ENCODE results near the gene AFP.

AFP gene

DNA sequence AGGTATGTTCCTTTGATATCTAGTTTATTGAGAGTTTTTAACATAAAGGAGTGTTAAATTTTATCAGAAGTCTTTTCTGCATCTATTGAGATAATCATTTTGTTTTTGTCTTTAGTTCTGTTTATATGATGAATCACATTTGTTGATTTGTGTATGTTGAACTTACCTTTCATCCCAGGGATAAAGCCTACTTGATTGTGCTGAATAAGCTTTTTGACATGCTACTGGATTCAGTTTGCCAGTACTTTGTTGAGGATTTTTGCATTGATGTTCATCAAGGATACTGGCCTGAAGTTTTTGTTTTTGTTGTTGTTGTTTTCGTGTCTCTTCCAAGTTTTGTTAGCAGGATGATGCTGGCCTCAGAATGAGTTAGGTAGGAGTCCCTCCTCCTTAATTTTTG lies 34.7 kb downstream of the AFP start:
- TF ChIP-seq EZH2 (IDR thresholded peaks at IDR 0.05; ENCODE audit: borderline replicate concordance, low read depth, low read length, severe bottlenecking): no peak
- TF ChIP-seq, protein P1, sequence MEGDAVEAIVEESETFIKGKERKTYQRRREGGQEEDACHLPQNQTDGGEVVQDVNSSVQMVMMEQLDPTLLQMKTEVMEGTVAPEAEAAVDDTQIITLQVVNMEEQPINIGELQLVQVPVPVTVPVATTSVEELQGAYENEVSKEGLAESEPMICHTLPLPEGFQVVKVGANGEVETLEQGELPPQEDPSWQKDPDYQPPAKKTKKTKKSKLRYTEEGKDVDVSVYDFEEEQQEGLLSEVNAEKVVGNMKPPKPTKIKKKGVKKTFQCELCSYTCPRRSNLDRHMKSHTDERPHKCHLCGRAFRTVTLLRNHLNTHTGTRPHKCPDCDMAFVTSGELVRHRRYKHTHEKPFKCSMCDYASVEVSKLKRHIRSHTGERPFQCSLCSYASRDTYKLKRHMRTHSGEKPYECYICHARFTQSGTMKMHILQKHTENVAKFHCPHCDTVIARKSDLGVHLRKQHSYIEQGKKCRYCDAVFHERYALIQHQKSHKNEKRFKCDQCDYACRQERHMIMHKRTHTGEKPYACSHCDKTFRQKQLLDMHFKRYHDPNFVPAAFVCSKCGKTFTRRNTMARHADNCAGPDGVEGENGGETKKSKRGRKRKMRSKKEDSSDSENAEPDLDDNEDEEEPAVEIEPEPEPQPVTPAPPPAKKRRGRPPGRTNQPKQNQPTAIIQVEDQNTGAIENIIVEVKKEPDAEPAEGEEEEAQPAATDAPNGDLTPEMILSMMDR (IDR thresholded peaks at IDR 0.05; ENCODE audit: borderline replicate concordance, extremely low read depth, low read length, poor library complexity, severe bottlenecking): no peak
- ATAC-seq (ENCODE audit: insufficient read depth, low read depth): no peak

DNA sequence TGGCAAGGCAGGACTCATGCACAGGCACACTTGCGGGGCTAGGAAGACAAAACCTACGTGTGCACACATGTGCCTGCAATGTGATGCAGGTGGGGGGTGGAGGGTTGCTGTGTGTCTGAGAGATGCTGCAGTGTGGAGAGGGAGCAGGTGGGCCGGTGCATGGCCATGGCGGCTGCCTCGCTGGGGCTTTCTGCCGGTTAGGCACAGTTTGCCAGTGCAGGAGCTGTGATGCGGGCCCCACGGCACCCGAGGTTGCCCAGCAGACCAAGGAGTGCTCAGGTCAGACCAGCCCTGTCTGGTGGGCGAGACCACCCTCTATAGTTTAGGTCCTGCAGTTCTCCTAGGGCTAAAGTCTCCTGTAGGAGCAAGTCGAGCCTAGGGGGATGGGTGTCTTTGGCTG lies 41.2 kb downstream of the AFP start:
- no peak overlapping the region for H3K4me3 ChIP-seq (ENCODE audit: low read depth in 1 of 2, low read length in 2 of 2)
- no peaks in the 10 kb centered on the region for H3K79me2 ChIP-seq (ENCODE audit: insufficient read depth, low read length)
- H4K20me1 ChIP-seq (ENCODE audit: insufficient read depth, low read length): no peaks in the 10 kb centered on the region
- H2AFZ ChIP-seq (ENCODE audit: low read depth, low read length): no peak overlapping the region
- TF ChIP-seq, protein P1 (IDR thresholded peaks at IDR 0.05; ENCODE audit: borderline replicate concordance, extremely low read depth, low read length, poor library complexity, severe bottlenecking): no peak
- TF ChIP-seq EZH2 (IDR thresholded peaks at IDR 0.05; ENCODE audit: borderline replicate concordance, low read depth, low read length, severe bottlenecking): no peak
- H3K4me2 ChIP-seq (ENCODE audit: insufficient read depth, low read length): no peak overlapping the region
- no peaks in the 10 kb centered on the region for H3K4me1 ChIP-seq (ENCODE audit: insufficient read depth, low read length)
- ATAC-seq (ENCODE audit: insufficient read depth, low read depth): no peak
- no peaks in the 10 kb centered on the region for H3K27me3 ChIP-seq (ENCODE audit: insufficient read depth, low read length, poor library complexity)
- H3K36me3 ChIP-seq (ENCODE audit: insufficient read depth, low read length): no peaks in the 10 kb centered on the region
- peaks cover 12% of the 10 kb centered on the region for H3K9me3 ChIP-seq (ENCODE audit: insufficient read depth, low read length, severe bottlenecking)
- DNase-seq: no peak
- H3K27ac ChIP-seq (ENCODE audit: low read length): no peak overlapping the region
- H3K9ac ChIP-seq (ENCODE audit: low read depth, low read length): no peak overlapping the region

More for the DNA sequence above, 34.7 kb downstream of the AFP start:
- Histone ChIP-seq H3K27me3 (ENCODE audit: insufficient read depth, low read length, poor library complexity) (peaks cover 3% of the 10 kb centered on the region), H3K27ac (ENCODE audit: low read length) (no peak overlapping the region), H3K4me2 (ENCODE audit: insufficient read depth, low read length) (no peak overlapping the region), H4K20me1 (ENCODE audit: insufficient read depth, low read length) (no peaks in the 10 kb centered on the region), H3K79me2 (ENCODE audit: insufficient read depth, low read length) (no peaks in the 10 kb centered on the region), H3K36me3 (ENCODE audit: insufficient read depth, low read length) (no peaks in the 10 kb centered on the region), H2AFZ (ENCODE audit: low read depth, low read length) (no peak overlapping the region), H3K4me1 (ENCODE audit: insufficient read depth, low read length) (no peaks in the 10 kb centered on the region), H3K9ac (ENCODE audit: low read depth, low read length) (no peak overlapping the region), H3K9me3 (ENCODE audit: insufficient read depth, low read length, severe bottlenecking) (peaks cover 12% of the 10 kb centered on the region), H3K4me3 (ENCODE audit: low read depth in 1 of 2, low read length in 2 of 2) (no peak overlapping the region)
- DNase-seq: no peak

DNA sequence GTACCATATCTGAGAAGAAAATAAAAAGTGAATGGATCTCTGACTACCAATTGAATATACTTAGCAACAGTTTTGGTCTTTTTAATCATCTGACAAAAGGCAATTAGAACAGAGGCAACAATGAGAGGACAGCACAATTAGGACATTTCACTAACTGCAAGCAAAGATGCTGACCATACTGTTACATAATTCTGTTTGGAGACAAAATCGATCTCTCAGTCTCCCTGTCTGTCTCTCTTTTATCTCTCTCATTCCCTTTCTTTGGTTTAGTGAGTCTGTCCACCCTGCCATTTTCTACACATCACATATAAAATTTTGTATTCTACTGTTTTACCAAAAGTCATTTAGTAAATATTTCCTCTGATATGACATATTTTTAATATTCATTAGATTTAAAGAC lies 43.3 kb downstream of the AFP start:
- Histone ChIP-seq H3K36me3 (ENCODE audit: insufficient read depth, low read length) (no peaks in the 10 kb centered on the region), H3K79me2 (ENCODE audit: insufficient read depth, low read length) (no peaks in the 10 kb centered on the region), H4K20me1 (ENCODE audit: insufficient read depth, low read length) (no peaks in the 10 kb centered on the region), H2AFZ (ENCODE audit: low read depth, low read length) (no peak overlapping the region), H3K9ac (ENCODE audit: low read depth, low read length) (no peak overlapping the region), H3K27ac (ENCODE audit: low read length) (no peak overlapping the region), H3K9me3 (ENCODE audit: insufficient read depth, low read length, severe bottlenecking) (peaks cover 6% of the 10 kb centered on the region), H3K4me2 (ENCODE audit: insufficient read depth, low read length) (no peak overlapping the region), H3K4me3 (ENCODE audit: low read depth in 1 of 2, low read length in 2 of 2) (no peak overlapping the region), H3K4me1 (ENCODE audit: insufficient read depth, low read length) (no peaks in the 10 kb centered on the region), H3K27me3 (ENCODE audit: insufficient read depth, low read length, poor library complexity) (no peaks in the 10 kb centered on the region)
- DNase-seq: no peak
- no peak for TF ChIP-seq EZH2 (IDR thresholded peaks at IDR 0.05; ENCODE audit: borderline replicate concordance, low read depth, low read length, severe bottlenecking)
- ATAC-seq (ENCODE audit: insufficient read depth, low read depth): no peak

DNA sequence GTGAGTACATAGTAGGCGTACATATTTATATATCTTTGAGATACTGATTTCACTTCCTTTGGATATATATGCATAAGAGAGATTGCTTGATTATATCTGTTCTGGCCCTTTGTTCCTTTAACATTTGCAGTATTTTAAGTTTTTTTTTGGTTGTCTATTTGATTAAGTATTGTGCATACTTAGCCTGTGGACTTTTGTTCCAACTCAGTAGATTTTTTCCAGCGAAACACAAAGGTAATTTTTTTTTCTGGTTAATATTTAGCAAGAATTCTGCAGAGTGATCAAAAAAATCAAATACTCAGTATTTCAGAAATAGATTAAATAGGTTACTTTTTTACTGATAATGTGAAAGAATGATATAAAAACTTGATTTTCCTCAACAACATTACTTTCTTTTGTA lies 45.3 kb downstream of the AFP start, which contains the start of gene AFM:
AFM (plus strand) TSS at position 388 of the 400 bp plus-strand sequence. CDS start 31 bp downstream, outside the sequence.
- no peak for TF ChIP-seq EZH2 (IDR thresholded peaks at IDR 0.05; ENCODE audit: borderline replicate concordance, low read depth, low read length, severe bottlenecking)
- TF ChIP-seq, protein P1 (IDR thresholded peaks at IDR 0.05; ENCODE audit: borderline replicate concordance, extremely low read depth, low read length, poor library complexity, severe bottlenecking): no peak
- no peak within 1 kb of the TSS for H2AFZ ChIP-seq (ENCODE audit: low read depth, low read length)
- DNase-seq: no peak
- no peaks in the 10 kb centered on the region for H3K36me3 ChIP-seq (ENCODE audit: insufficient read depth, low read length)
- no peak within 1 kb of the TSS for H3K27ac ChIP-seq (ENCODE audit: low read length)
- no peak within 1 kb of the TSS for H3K9ac ChIP-seq (ENCODE audit: low read depth, low read length)
- ATAC-seq (ENCODE audit: insufficient read depth, low read depth): no peak
- no peaks in the 10 kb centered on the region for H3K79me2 ChIP-seq (ENCODE audit: insufficient read depth, low read length)
- H4K20me1 ChIP-seq (ENCODE audit: insufficient read depth, low read length): no peaks in the 10 kb centered on the region
- no peak within 1 kb of the TSS for H3K4me2 ChIP-seq (ENCODE audit: insufficient read depth, low read length)
- H3K27me3 ChIP-seq (ENCODE audit: insufficient read depth, low read length, poor library complexity): no peaks in the 10 kb centered on the region
- H3K4me3 ChIP-seq (ENCODE audit: low read depth in 1 of 2, low read length in 2 of 2): no peak within 1 kb of the TSS
- no peaks in the 10 kb centered on the region for H3K4me1 ChIP-seq (ENCODE audit: insufficient read depth, low read length)
- H3K9me3 ChIP-seq (ENCODE audit: insufficient read depth, low read length, severe bottlenecking): no peaks in the 10 kb centered on the region
